K562 (cell line): ENCODE measurements around the gene ZNF358. TPM values are rescaled to one million over a fixed set of nuclear protein-coding genes. Genes with fewer than 3 reads are reported as not detected.

Experiments used
- CEBPB ChIP-seq: fragments of 450-650 bp; IDR thresholded peaks from 2 replicates; pipeline ENCODE4 v1.6.1; 2016; ENCODE audit warnings: missing genetic modification characterization, missing compliant biosample characterization
- CHD1 ChIP-seq: fragments of 200-600 bp; sonication (generic); IDR thresholded peaks from one replicate; pipeline ENCODE4 v1.6.1; 2012; ENCODE audit warnings: mild to moderate bottlenecking, moderate library complexity, low read length, inconsistent platforms
- DPF2 ChIP-seq: fragments of 450-650 bp; IDR thresholded peaks from 2 replicates; pipeline ENCODE4 v1.6.1; 2016
- HDAC2 ChIP-seq: fragments of 450-650 bp; IDR thresholded peaks from 2 replicates; pipeline ENCODE4 v1.6.1; 2016; ENCODE audit warnings: mild to moderate bottlenecking
- LARP7 ChIP-seq: fragments of 450-650 bp; IDR thresholded peaks from 2 replicates; pipeline ENCODE4 v1.6.1; 2016
- TSC22D4 ChIP-seq: fragments of 450-650 bp; IDR thresholded peaks from 2 replicates; pipeline ENCODE4 v1.6.1; 2016; ENCODE audit warnings: missing genetic modification characterization, missing biosample characterization, control low read depth
- ZNF146 ChIP-seq: IDR thresholded peaks from one replicate; pipeline ENCODE4 v1.6.1; 2018; ENCODE audit warnings: missing compliant biosample characterization; ENCODE audit not compliant: unreplicated experiment
- ZNF175 ChIP-seq: fragments of 200-800 bp; sonication (Bioruptor generic); IDR thresholded peaks from 2 replicates; pipeline ENCODE4 v1.6.1; 2016; ENCODE audit warnings: low read depth, mild to moderate bottlenecking, missing genetic modification characterization, missing compliant biosample characterization
- ZNF609 ChIP-seq: sonication (generic); formaldehyde crosslinking; IDR thresholded peaks from 2 replicates; pipeline ENCODE4 v1.8.1; 2023; ENCODE audit warnings: missing genetic modification reagents, mild to moderate bottlenecking, borderline replicate concordance
- polyA plus RNA-seq, 8 experiments: library from polyadenylated mRNA; depleted of rRNA in 4 of 8; stranded (reverse) in 5 of 8; unstranded in 3 of 8; fragments of >200 nt; fragmentation: Nextera tagmentation in 2 of 8; fragmentation: Illumina TruSeq in 1 of 8; extraction: Ambion mirVana in 2 of 8; extraction: Trizol in 1 of 8; gene quantifications; 2 replicates each; pipeline versions ENCODE4 v1.2.1 to v1.2.3, GENCODE V29; 2011 to 2014; ENCODE audit warnings: inconsistent platforms in 1 of 8, missing spikeins in 1 of 8
- total RNA-seq, 7 experiments: library from RNA; depleted of rRNA in 6 of 7; stranded (reverse); fragments of >200 nt in 6 of 7; fragmentation: Illumina TruSeq in 2 of 7; extraction: Trizol in 2 of 7; gene quantifications; 2 replicates each; pipeline versions ENCODE4 v1.2.1 to v1.2.3, GENCODE V29; 2011 to 2021; ENCODE audit warnings: low replicate concordance in 1 of 7
- TF ChIP-seq, protein P1 (sequence below): sonication (generic); formaldehyde crosslinking; IDR thresholded peaks from 2 replicates; pipeline ENCODE4 v1.8.0; 2022; ENCODE audit warnings: missing genetic modification reagents, mild to moderate bottlenecking, borderline replicate concordance
- TF ChIP-seq, protein P2 (sequence below): fragments of 450-650 bp; IDR thresholded peaks from 2 replicates; pipeline ENCODE4 v1.6.1; 2016; ENCODE audit warnings: low read depth

ZNF358 gene
- total and polyA plus RNA-seq, 9 of the 15 experiments (the other 6 are each of a cell fraction or from before 2014, with no cell fraction given): 0.04 to 17.2 (median 4.9) TPM

GRCh38 chr19:7535047-7535997, 19.4 kb downstream of the ZNF358 start, which contains the start of gene PNPLA6 (continued):
- peak; percentile 72; the same call in 1 of the 2 replicates for TF ChIP-seq ZNF609 (CRISPR knock-in tag)
- peak; percentile 44; the same call in 1 of the 2 replicates for TF ChIP-seq ZNF175 (CRISPR knock-in tag)
- TF ChIP-seq ZNF146: no peak
- no peak for TF ChIP-seq TSC22D4 (tag)
- TF ChIP-seq HDAC2: peak; percentile 91
- TF ChIP-seq, protein P1, sequence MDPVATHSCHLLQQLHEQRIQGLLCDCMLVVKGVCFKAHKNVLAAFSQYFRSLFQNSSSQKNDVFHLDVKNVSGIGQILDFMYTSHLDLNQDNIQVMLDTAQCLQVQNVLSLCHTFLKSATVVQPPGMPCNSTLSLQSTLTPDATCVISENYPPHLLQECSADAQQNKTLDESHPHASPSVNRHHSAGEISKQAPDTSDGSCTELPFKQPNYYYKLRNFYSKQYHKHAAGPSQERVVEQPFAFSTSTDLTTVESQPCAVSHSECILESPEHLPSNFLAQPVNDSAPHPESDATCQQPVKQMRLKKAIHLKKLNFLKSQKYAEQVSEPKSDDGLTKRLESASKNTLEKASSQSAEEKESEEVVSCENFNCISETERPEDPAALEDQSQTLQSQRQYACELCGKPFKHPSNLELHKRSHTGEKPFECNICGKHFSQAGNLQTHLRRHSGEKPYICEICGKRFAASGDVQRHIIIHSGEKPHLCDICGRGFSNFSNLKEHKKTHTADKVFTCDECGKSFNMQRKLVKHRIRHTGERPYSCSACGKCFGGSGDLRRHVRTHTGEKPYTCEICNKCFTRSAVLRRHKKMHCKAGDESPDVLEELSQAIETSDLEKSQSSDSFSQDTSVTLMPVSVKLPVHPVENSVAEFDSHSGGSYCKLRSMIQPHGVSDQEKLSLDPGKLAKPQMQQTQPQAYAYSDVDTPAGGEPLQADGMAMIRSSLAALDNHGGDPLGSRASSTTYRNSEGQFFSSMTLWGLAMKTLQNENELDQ: peak; percentile 87; the same call in 1 of the 2 replicates
- TF ChIP-seq CHD1: peak; percentile 73
- TF ChIP-seq DPF2: no peak; the same call in 1 of the 2 replicates
- TF ChIP-seq, protein P2, sequence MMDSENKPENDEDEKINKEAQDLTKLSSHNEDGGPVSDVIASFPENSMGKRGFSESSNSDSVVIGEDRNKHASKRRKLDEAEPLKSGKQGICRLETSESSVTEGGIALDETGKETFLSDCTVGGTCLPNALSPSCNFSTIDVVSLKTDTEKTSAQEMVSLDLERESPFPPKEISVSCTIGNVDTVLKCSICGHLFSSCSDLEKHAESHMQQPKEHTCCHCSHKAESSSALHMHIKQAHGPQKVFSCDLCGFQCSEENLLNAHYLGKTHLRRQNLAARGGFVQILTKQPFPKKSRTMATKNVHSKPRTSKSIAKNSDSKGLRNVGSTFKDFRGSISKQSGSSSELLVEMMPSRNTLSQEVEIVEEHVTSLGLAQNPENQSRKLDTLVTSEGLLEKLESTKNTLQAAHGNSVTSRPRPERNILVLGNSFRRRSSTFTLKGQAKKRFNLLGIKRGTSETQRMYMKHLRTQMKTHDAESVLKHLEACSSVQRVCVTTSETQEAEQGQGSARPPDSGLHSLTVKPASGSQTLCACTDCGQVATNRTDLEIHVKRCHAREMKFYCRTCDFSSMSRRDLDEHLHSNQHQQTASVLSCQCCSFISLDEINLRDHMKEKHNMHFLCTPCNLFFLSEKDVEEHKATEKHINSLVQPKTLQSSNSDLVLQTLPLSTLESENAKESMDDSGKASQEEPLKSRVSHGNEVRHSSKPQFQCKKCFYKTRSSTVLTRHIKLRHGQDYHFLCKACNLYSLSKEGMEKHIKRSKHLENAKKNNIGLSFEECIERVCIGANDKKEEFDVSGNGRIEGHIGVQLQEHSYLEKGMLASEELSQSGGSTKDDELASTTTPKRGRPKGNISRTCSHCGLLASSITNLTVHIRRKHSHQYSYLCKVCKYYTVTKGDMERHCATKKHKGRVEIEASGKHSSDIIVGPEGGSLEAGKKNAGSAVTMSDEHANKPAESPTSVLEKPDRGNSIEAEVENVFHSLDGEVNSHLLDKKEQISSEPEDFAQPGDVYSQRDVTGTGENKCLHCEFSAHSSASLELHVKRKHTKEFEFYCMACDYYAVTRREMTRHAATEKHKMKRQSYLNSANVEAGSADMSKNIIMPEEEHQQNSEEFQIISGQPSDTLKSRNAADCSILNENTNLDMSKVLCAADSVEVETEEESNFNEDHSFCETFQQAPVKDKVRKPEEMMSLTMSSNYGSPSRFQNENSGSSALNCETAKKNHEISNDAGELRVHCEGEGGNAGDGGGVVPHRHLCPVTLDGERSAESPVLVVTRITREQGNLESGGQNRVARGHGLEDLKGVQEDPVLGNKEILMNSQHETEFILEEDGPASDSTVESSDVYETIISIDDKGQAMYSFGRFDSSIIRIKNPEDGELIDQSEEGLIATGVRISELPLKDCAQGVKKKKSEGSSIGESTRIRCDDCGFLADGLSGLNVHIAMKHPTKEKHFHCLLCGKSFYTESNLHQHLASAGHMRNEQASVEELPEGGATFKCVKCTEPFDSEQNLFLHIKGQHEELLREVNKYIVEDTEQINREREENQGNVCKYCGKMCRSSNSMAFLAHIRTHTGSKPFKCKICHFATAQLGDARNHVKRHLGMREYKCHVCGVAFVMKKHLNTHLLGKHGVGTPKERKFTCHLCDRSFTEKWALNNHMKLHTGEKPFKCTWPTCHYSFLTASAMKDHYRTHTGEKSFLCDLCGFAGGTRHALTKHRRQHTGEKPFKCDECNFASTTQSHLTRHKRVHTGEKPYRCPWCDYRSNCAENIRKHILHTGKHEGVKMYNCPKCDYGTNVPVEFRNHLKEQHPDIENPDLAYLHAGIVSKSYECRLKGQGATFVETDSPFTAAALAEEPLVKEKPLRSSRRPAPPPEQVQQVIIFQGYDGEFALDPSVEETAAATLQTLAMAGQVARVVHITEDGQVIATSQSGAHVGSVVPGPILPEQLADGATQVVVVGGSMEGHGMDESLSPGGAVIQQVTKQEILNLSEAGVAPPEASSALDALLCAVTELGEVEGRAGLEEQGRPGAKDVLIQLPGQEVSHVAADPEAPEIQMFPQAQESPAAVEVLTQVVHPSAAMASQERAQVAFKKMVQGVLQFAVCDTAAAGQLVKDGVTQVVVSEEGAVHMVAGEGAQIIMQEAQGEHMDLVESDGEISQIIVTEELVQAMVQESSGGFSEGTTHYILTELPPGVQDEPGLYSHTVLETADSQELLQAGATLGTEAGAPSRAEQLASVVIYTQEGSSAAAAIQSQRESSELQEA: no peak
- no peak for TF ChIP-seq CEBPB (tag)
- no peak for TF ChIP-seq LARP7
